IPS-18a (cell line): ENCODE data around the gene TLX3.
"Not testable (repeated sequence)": the region's sequence is repeated elsewhere in the genome, so short reads cannot be mapped to it uniquely, and the experiment has no call there.

ENCODE experiments used
- H3K27ac ChIP-seq: one replicate; pipeline ENCODE4 v1.5.1; 2013; ENCODE audit warnings: low read length
- H3K27me3 ChIP-seq: one replicate; pipeline ENCODE4 v1.6.1; 2013; ENCODE audit warnings: mild to moderate bottlenecking, low read length; ENCODE audit not compliant: control insufficient read depth, insufficient read depth
- H3K36me3 ChIP-seq: one replicate; pipeline ENCODE4 v1.6.1; 2013; ENCODE audit warnings: low read depth, low read length; ENCODE audit not compliant: control insufficient read depth
- H3K4me1 ChIP-seq: one replicate; pipeline ENCODE4 v1.6.1; 2013; ENCODE audit warnings: low read depth, low read length; ENCODE audit not compliant: control insufficient read depth
- H3K4me3 ChIP-seq: one replicate; pipeline ENCODE4 v1.5.1; 2013; ENCODE audit warnings: low read length
- H3K9ac ChIP-seq: one replicate; pipeline ENCODE4 v1.6.1; 2013; ENCODE audit warnings: mild to moderate bottlenecking, low read length, moderate library complexity
- H3K9me3 ChIP-seq: one replicate; pipeline ENCODE4 v1.6.1; 2013; ENCODE audit warnings: low read depth, low read length; ENCODE audit not compliant: control insufficient read depth

The TLX3 gene

DNA sequence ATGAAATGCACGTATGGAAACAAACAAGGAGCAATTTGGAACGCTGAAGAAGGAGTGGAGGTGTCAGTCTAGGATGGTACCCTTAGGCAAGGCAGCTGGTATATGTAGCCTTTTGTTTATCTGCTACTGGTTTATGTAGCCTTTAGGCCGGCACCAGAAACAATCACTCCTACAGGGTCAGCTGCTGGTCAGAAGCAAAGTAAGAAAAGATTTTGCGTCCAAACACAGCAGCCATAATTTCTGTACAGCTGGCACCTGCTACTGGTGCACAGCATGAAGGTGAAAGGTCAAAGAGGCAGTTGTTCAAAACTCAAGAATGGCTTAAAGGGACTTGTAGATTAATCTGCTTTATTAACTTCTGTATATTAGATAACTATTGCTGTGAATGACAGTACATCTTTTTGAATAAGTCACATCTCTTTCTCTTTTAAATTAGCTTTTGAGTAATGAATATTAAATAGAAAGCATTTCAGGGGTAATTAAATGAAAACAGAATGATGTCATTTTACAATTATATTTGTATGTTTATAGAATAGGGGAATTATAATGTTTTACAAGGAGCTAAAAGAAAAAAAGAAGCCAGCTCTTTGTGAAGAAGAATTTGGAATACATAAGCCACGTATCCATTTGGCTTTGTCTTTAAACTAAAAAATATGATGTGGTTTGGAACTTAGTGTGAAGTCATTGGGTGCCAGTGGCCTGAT, 33.1 kb upstream of the TLX3 start:
- H3K4me3 ChIP-seq, result no peak overlapping the region
- H3K27ac ChIP-seq, result no peak overlapping the region
- no peak overlapping the region for H3K9ac ChIP-seq
- H3K9me3 ChIP-seq, result no peaks in the 10 kb centered on the region
- no peaks in the 10 kb centered on the region for H3K4me1 ChIP-seq
- H3K36me3 ChIP-seq, result no peaks in the 10 kb centered on the region
- no peaks in the 10 kb centered on the region for H3K27me3 ChIP-seq

DNA sequence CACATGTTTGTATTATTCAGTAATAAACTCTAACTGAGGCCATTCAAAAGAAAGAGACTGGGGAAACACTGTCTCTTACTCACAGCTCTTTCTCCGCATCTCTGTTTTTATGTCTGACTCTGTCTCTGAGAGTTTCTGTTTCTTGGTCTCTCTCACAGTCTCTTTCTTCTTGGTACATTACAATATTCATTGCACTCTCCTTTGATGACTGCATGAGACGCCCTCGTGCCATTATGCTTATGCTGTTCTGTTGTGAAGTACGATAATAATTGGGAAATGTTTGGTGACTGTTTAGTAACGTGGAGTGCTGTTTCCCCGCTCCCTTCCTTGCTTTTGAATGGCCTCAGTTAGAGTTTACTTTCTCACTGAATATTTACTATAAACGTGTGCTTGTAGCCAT, 25.3 kb upstream of the TLX3 start:
- no peaks in the 10 kb centered on the region for H3K9me3 ChIP-seq

GRCh38 chr5:171285465-171285864, 23.6 kb upstream of the TLX3 start:
- Histone ChIP-seq H3K36me3 (no peaks in the 10 kb centered on the region), H3K9ac (no peak overlapping the region), H3K4me1 (no peaks in the 10 kb centered on the region), H3K4me3 (no peak overlapping the region), H3K27ac (no peak overlapping the region), H3K27me3 (no peaks in the 10 kb centered on the region), H3K9me3 (no peaks in the 10 kb centered on the region)

More for the DNA sequence above, 25.3 kb upstream of the TLX3 start:
- Histone ChIP-seq H3K27me3 (no peaks in the 10 kb centered on the region), H3K27ac (no peak overlapping the region), H3K4me3 (no peak overlapping the region), H3K4me1 (no peaks in the 10 kb centered on the region), H3K9ac (no peak overlapping the region), H3K36me3 (no peaks in the 10 kb centered on the region)

DNA sequence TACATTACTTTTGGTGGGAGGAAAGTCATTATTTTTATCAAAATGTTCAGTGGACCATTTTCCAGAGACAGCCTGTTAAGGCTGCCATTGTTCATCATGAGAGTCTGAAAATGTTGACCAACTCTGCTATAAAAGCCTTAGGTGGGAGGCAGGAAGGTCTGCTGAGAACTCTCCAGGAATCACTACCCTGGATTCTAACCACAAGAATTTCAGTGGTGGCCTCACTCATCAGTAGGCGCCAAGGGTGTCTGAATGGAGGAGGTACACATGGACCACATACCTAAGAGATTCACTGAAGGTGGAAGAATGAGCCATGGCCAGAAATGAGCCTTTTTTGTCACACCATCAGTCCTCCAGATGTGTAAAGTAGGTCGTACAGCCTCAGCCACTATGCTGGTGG, 21.0 kb upstream of the TLX3 start:
- Histone ChIP-seq H3K36me3 (no peaks in the 10 kb centered on the region), H3K9ac (no peak overlapping the region), H3K27me3 (no peaks in the 10 kb centered on the region), H3K4me1 (no peaks in the 10 kb centered on the region), H3K4me3 (no peak overlapping the region), H3K9me3 (no peaks in the 10 kb centered on the region), H3K27ac (no peak overlapping the region)

- no peaks in the 10 kb centered on the region for H3K27me3 ChIP-seq
- H3K9me3 ChIP-seq, result no peaks in the 10 kb centered on the region
- no peak overlapping the region for H3K4me3 ChIP-seq
These were observed 17.7 kb upstream of the TLX3 start for GRCh38 chr5:171291371-171291770.

GRCh38 chr5:171295299-171295698, 13.7 kb upstream of the TLX3 start:
- Histone ChIP-seq H3K27me3 (no peaks in the 10 kb centered on the region), H3K9ac (no peak overlapping the region), H3K36me3 (no peaks in the 10 kb centered on the region), H3K9me3 (no peaks in the 10 kb centered on the region), H3K4me3 (no peak overlapping the region), H3K27ac (no peak overlapping the region), H3K4me1 (no peaks in the 10 kb centered on the region)

More at GRCh38 chr5:171291371-171291770, 17.7 kb upstream of the TLX3 start:
- Histone ChIP-seq H3K36me3 (no peaks in the 10 kb centered on the region), H3K9ac (no peak overlapping the region), H3K27ac (no peak overlapping the region), H3K4me1 (no peaks in the 10 kb centered on the region)

GRCh38 chr5:171295801-171296200, 13.2 kb upstream of the TLX3 start:
- Histone ChIP-seq H3K27me3 (peaks cover 5% of the 10 kb centered on the region), H3K9me3 (no peaks in the 10 kb centered on the region), H3K4me3 (no peak overlapping the region)

GRCh38 chr5:171297941-171298340, 11.1 kb upstream of the TLX3 start:
- not testable (repeated sequence) for H3K4me3 ChIP-seq, H3K27ac ChIP-seq, H3K9ac ChIP-seq, H3K9me3 ChIP-seq, H3K4me1 ChIP-seq, H3K36me3 ChIP-seq
- H3K27me3 ChIP-seq, result peaks cover 21% of the 10 kb centered on the region

More at GRCh38 chr5:171295801-171296200, 13.2 kb upstream of the TLX3 start:
- no peak overlapping the region for H3K27ac ChIP-seq
- no peaks in the 10 kb centered on the region for H3K36me3 ChIP-seq
- H3K9ac ChIP-seq, result no peak overlapping the region
- no peaks in the 10 kb centered on the region for H3K4me1 ChIP-seq

GRCh38 chr5:171299228-171299627, 9.8 kb upstream of the TLX3 start:
- H3K27ac ChIP-seq, result no peak overlapping the region
- H3K9ac ChIP-seq, result no peak overlapping the region
- peaks cover 34% of the 10 kb centered on the region for H3K27me3 ChIP-seq
- H3K4me3 ChIP-seq, result no peak overlapping the region
- H3K9me3 ChIP-seq, result no peaks in the 10 kb centered on the region
- H3K4me1 ChIP-seq, result no peaks in the 10 kb centered on the region
- no peaks in the 10 kb centered on the region for H3K36me3 ChIP-seq

GRCh38 chr5:171299851-171300250, 9.2 kb upstream of the TLX3 start:
- Histone ChIP-seq H3K4me1 (no peaks in the 10 kb centered on the region), H3K4me3 (no peak overlapping the region), H3K27me3 (peaks cover 40% of the 10 kb centered on the region), H3K36me3 (no peaks in the 10 kb centered on the region), H3K9ac (no peak overlapping the region), H3K27ac (no peak overlapping the region), H3K9me3 (no peaks in the 10 kb centered on the region)

DNA sequence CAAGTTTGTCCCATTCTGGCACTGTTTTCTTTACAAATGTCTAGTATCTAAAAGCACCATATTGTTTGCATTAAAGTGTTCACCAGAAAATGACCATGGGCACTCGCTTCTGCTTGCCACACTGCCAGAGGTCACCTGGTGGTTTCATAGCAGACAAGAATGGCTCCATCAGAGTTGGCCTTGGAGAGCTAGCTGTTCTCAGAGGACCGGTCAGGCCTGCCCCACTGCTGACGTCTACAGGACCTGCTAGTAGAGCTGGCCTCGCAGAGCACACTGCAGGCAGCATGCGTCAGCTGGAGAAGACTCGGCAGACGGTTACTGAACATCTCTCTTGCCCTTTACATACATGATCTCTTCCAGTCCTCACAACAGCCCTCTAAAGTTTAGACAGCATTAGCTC, 8.7 kb upstream of the TLX3 start:
- Histone ChIP-seq H3K27me3 (peaks cover 45% of the 10 kb centered on the region), H3K9me3 (no peaks in the 10 kb centered on the region), H3K9ac (no peak overlapping the region), H3K4me3 (no peak overlapping the region), H3K4me1 (no peaks in the 10 kb centered on the region), H3K27ac (no peak overlapping the region), H3K36me3 (no peaks in the 10 kb centered on the region)

- Histone ChIP-seq H3K9me3 (no peaks in the 10 kb centered on the region), H3K4me1 (peaks cover 9% of the 10 kb centered on the region), H3K27me3 (peaks cover 97% of the 10 kb centered on the region), H3K27ac (no peak overlapping the region), H3K4me3 (no peak overlapping the region), H3K36me3 (no peaks in the 10 kb centered on the region), H3K9ac (no peak overlapping the region)
These were observed 2.9 kb upstream of the TLX3 start for GRCh38 chr5:171306166-171306565.
